ENCODE data around the gene DNAH17. TPM values are rescaled to one million over a fixed set of nuclear protein-coding genes. Genes with fewer than 3 reads are reported as not detected.

Gene DNAH17
- total RNA-seq, 1 donor from 2014 or later, result 2.8 TPM

DNA sequence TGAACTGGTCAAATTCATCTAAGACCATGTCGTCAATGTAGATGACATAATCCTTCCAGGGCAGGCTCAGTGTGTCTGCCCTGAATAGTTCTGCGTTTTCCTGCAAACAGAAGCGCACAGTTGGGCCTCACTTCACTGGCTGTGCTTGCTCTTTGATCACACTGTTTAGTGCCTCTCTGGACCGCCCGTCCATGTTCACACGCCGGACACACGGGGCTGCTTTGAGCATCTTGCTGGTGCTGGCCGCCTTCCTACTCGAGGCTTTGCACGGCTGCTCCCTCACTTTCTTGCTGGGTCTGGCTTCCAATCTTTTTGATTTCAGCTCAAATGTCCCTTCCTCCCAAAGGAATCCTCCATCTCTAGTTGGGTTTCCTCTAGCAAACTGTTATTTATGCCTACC is 37.4 kb downstream of the DNAH17 start:
- H3K27ac ChIP-seq, result no peak overlapping the region
- intact Hi-C loops (cut with DNase I), result no loop called here
- TF ChIP-seq, protein P1, sequence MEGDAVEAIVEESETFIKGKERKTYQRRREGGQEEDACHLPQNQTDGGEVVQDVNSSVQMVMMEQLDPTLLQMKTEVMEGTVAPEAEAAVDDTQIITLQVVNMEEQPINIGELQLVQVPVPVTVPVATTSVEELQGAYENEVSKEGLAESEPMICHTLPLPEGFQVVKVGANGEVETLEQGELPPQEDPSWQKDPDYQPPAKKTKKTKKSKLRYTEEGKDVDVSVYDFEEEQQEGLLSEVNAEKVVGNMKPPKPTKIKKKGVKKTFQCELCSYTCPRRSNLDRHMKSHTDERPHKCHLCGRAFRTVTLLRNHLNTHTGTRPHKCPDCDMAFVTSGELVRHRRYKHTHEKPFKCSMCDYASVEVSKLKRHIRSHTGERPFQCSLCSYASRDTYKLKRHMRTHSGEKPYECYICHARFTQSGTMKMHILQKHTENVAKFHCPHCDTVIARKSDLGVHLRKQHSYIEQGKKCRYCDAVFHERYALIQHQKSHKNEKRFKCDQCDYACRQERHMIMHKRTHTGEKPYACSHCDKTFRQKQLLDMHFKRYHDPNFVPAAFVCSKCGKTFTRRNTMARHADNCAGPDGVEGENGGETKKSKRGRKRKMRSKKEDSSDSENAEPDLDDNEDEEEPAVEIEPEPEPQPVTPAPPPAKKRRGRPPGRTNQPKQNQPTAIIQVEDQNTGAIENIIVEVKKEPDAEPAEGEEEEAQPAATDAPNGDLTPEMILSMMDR (IDR thresholded peaks at IDR 0.05), result no peak
- no peaks in the 10 kb centered on the region for H3K36me3 ChIP-seq
- H3K4me1 ChIP-seq, result peaks cover 3% of the 10 kb centered on the region
- ATAC-seq (no peak), DNase-seq (peak; percentile 43)
- no peak overlapping the region for H3K4me3 ChIP-seq
- no peaks in the 10 kb centered on the region for H3K9me3 ChIP-seq
- no peaks in the 10 kb centered on the region for H3K27me3 ChIP-seq

DNA sequence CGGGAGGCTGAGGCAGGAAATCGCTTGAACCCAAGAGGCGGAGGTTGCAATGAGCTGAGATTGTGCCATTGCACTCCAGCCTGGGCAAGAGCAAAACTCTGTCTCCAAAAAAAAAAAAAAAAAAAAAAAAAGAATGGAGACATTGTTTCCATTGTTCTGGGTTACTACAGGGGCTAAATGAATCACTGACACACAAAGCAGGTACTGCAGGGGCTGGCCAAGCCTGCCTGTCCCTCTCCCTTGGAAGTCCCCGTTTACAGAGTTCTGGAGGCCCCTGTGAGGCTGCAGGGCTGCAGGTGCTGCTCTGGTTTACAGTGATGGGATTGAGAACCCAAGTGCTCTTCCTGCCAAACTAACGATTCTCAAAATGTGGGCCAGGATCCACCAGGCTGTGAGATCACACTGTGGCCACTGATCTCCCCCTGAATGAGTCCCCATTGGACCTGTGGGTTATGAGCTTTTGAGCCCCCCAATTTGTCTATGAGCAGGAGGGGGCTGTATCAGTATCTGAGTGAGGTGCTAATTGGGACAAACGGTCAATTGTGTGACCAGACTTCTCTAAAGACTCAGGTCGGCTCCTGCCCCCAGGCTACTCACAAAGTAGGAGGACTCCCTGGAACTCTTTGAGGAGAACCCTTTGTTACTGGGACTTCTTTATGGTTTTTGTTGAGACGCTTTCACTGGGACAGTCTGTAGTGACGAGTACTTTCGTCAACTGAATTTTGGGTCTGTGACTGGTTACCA is 39.0 kb downstream of the DNAH17 start:
- no peak overlapping the region for H3K27ac ChIP-seq
- no peaks in the 10 kb centered on the region for H3K27me3 ChIP-seq
- intact Hi-C loops (cut with DNase I), result no loop called here

DNA sequence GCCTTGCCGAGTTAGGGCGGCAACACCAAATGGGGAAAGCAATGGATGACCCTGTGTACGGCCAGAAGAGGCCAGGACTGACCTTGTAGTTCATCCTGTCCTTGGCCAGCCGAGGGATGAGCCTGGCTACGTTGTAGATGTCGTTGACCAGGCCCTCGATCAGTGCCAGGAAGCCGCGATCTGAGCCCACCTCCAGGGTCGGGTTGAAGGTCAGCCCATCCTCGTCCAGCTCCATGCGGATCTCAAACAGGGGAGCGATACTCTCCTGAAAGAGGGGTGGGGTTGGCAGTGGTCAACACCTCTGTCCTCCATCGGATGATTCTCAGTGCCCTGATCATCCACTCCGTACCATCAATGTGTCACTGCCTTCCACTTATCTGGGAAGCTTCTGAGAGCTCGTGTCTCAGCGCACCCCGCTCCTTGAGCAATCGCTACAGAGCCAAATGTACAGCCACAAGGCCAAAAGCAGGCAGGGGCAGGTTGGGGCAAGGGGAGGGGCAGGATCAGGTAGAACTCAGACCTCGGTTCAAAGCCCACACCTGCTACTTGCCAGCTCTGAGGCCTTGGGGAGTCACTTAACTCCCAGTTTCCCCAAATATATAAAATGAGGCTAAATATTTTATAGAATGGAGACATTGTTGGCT is 39.9 kb downstream of the DNAH17 start:
- H3K4me1 ChIP-seq, result peaks cover 9% of the 10 kb centered on the region
- H3K9me3 ChIP-seq, result no peaks in the 10 kb centered on the region
- no peak overlapping the region for H3K27ac ChIP-seq
- no peak overlapping the region for H3K4me3 ChIP-seq
- no peaks in the 10 kb centered on the region for H3K27me3 ChIP-seq
- no peaks in the 10 kb centered on the region for H3K36me3 ChIP-seq
- peak; percentile 28 for DNase-seq
- intact Hi-C loops (cut with DNase I), result no loop called here
- ATAC-seq, result no peak
- TF ChIP-seq, protein P1 (IDR thresholded peaks at IDR 0.05), result no peak

More for the DNA sequence above, 39.0 kb downstream of the DNAH17 start:
- DNase-seq, result peak; percentile 12
- no peak overlapping the region for H3K4me3 ChIP-seq
- peaks cover 9% of the 10 kb centered on the region for H3K4me1 ChIP-seq
- ATAC-seq, result no peak
- H3K9me3 ChIP-seq, result no peaks in the 10 kb centered on the region
- TF ChIP-seq, protein P1 (IDR thresholded peaks at IDR 0.05), result no peak
- H3K36me3 ChIP-seq, result no peaks in the 10 kb centered on the region

DNA sequence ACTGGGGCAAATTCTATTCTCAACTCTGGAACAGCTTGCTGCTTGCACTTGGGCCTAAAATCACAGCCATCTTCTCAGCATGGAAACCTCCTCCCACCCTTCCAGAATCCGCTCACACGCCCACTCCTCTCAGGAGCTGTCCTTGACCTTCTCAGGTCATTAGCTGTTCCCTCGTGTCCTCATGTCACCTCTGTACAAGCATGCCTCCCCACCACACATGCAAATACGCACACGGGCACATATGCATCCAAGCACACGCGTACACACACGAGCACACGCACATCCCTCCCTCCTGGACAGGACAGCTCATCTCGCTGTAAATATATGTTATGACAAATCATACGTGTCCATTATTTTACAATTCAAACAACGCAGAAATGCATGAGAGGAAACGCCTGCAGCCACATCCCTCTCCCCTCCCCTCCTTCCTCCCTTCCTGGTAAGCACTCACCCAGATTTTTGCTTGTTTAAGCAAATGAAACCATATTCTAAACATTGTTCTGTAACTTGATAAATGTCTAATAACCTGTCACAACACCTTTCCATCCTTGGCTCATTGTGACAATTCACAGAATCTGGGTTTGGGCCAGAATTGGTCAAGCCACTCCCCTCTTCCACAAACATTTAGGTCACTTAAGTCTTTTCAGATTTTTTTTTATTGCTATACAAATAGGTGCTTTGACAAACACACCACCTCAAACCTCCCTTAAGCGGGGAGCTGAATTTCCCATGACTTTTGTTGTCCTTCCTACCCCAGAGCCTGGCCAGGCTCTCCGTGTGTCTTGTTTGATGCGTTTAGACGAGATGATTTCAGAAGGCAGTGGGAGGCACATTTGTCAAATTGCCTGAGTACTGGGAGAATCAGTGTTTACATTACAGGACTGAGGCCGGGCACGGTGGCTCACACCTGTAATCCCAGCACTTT is 41.7 kb downstream of the DNAH17 start:
- TF ChIP-seq, protein P1 (IDR thresholded peaks at IDR 0.05), result no peak
- Histone ChIP-seq H3K36me3 (no peaks in the 10 kb centered on the region), H3K27ac (peak overlapping the region; percentile 43), H3K4me3 (no peak overlapping the region), H3K4me1 (peaks cover 9% of the 10 kb centered on the region), H3K27me3 (no peaks in the 10 kb centered on the region), H3K9me3 (no peaks in the 10 kb centered on the region)
- intact Hi-C loops (cut with DNase I), result no loop called here
- peak; percentile 22 for ATAC-seq
- DNase-seq, result peak; percentile 32

DNA sequence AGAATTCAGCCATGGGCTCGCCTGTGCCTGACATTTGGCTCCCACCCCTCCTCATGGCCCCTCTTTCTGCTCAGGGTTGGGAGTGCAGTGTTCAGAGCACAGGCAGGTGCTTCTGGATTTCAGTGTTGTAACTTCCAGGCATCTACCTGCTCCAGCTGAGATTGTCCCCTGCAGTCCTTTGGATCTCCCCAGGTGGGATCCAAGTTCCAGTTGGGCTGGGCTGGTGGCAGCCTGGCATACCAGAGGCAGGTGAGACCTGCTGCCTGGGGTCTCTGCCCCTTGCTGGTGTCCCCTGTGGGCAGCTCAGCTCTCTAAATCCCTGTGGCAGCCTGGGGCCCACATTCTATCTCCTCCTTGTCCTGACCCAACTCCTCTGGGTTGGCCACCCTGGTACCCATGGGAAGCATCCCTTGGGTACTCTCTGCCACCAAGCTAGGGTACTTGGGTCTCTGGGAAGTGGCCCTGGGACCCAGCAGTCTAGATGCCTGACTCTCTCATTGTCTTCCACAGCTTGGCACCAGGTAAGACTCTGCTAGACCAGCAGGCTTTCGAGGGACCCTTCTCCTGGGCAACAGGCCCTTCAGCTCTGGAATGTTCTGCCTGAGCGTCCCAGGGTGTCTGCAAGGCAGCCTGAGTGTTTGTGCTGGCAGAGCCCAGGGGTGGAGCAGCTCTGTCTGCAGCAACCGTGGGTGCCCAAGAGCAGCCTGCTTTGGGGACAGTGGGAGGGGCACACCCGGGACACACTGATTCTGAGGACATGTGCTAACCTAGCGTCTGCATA is 42.5 kb downstream of the DNAH17 start:
- Histone ChIP-seq H3K36me3 (no peaks in the 10 kb centered on the region), H3K27ac (peak overlapping the region; percentile 12), H3K9me3 (no peaks in the 10 kb centered on the region), H3K4me3 (no peak overlapping the region), H3K4me1 (peaks cover 9% of the 10 kb centered on the region), H3K27me3 (no peaks in the 10 kb centered on the region)
- DNase-seq, result peak; percentile 88
- intact Hi-C loops (cut with DNase I), result no loop called here
- TF ChIP-seq, protein P1 (IDR thresholded peaks at IDR 0.05), result no peak
- ATAC-seq, result peak; percentile 92
